ENCODE data around the gene CPM.

- TF ChIP-seq RCOR1 (IDR thresholded peaks at IDR 0.05; ENCODE audit: insufficient replicate concordance, low read length) (no peak), USF2 (IDR thresholded peaks at IDR 0.05; ENCODE audit: low read depth, low read length) (no peak), CTCF (conservative IDR thresholded peaks at IDR 0.05; ENCODE audit: low read depth, low read length) (no peak), FOS (IDR thresholded peaks at IDR 0.05; ENCODE audit: low read depth, low read length) (no peak), SMC3 (IDR thresholded peaks at IDR 0.05; ENCODE audit: low read depth, low read length) (no peak), POLR2A (IDR thresholded peaks at IDR 0.05; ENCODE audit: low read depth, low read length) (no peak), BHLHE40 (IDR thresholded peaks at IDR 0.05; ENCODE audit: low read depth, low read length) (no peak), MAFK (IDR thresholded peaks at IDR 0.05; ENCODE audit: low read depth, low read length) (no peak), ELK1 (IDR thresholded peaks at IDR 0.05; ENCODE audit: borderline replicate concordance, low read depth, low read length) (no peak), RAD21 (IDR thresholded peaks at IDR 0.05; ENCODE audit: low read length) (no peak), CEBPB (IDR thresholded peaks at IDR 0.05; ENCODE audit: low read depth, low read length) (no peak), NFE2L2 (IDR thresholded peaks at IDR 0.05; ENCODE audit: low read depth, low read length) (no peak), MXI1 (IDR thresholded peaks at IDR 0.05; ENCODE audit: borderline replicate concordance, low read depth, low read length) (no peak), RFX5 (IDR thresholded peaks at IDR 0.05; ENCODE audit: low read depth, low read length) (no peak)
Measured at GRCh38 chr12:68854554-68854953, 78.4 kb downstream of the CPM start.
